GM12892 (cell line): ENCODE data around the gene FAM107A.
A peak's percentile ranks its signal among the peaks of the same experiment; 100 is the strongest.

Source experiments
- DNase-seq: peaks from one replicate; pipeline ENCODE4 v3.0.0; 2011; ENCODE audit not compliant: insufficient read length
- FAIRE-seq: peaks from 2 replicates; lab custom pipeline; 2011; peaks lifted over from hg19 to GRCh38; lab: Jason Lieb, UNC
- POLR2A ChIP-seq: IDR thresholded peaks from 2 replicates; pipeline ENCODE4 v1.6.1; 2011; ENCODE audit warnings: low read depth, low read length, control low read depth
- POLR2AphosphoS5 ChIP-seq: IDR thresholded peaks from 2 replicates; pipeline ENCODE4 v1.6.1; 2011; ENCODE audit warnings: low read depth, low read length, control low read depth
- TAF1 ChIP-seq: IDR thresholded peaks from 2 replicates; pipeline ENCODE4 v1.6.1; 2011; ENCODE audit warnings: low read depth, mild to moderate bottlenecking, control low read depth, low read length, borderline replicate concordance

FAM107A gene

DNA sequence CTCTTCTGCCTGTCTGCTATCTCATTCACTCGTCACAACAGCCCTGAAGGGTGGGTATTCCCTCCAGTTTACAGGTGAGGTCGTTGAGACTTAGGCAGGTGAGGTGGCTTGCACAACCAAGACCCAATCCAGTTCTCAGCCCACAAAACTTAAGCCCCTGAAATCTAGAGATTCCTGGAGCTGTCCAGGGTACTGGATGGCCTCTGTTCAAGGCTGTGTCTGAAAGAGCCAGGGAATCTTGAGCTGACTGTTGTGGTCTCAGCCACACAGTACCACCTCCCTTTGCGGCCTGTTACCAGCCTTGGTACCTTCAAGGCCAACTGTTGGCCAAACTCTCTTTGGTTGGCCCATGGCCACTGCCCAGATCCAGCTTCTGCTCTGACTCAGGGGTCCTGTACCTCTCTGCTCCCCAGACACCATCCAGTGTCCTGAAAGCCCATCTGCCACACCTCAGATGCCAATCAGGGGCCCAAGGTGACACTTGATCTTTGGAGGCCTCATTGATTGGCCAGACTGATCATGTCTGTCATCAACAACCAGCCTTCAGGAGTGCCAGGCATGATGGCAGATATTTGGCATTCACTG is 10.9 kb upstream of the FAM107A start:
- TF ChIP-seq POLR2A = no peak
- TF ChIP-seq TAF1 = no peak
- TF ChIP-seq POLR2AphosphoS5 = no peak
- FAIRE-seq (no peak), DNase-seq (no peak)

DNA sequence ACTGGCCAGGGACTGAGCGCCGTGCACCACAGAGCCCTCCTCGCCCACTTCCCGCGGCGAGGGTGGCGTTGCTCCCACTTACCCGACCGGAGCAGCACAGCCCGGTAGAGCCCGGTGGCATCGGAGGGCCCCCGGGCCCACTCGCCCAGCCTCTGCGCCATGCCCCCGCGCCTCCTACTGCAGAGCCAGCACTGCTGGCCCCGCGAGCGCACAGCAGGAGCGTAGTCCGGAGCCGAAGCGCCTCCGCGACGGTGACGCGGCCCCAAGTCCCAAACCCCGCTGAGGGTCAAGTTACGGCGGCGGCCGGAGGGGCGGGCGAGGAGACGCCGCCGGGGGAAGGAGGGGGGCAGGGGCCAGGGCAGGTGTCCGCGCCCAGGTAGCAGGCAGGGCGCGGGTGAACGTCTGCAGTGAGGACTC is 9.6 kb upstream of the FAM107A start:
- FAIRE-seq = no peak
- TF ChIP-seq TAF1 (no peak), POLR2AphosphoS5 (no peak), POLR2A (no peak)
- no peak for DNase-seq

DNA sequence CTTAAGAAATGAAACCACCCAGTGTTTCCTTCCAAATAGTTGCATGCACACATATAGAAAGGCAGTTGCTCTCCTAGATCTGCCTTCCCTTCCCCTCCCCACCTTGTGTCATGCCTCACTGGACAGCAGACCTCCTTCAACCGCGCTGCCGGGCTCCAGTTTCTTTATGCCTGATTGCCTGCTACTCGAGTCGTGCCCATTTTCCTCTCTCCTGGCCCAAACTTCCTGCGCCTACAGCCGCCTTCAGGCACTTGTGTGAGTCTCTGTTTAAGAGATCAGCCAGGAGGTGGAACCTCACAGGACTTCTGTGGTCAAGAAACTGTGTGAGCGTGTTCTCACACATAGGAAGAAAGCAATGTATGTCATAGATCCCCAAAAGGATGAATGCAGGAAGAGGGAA is 8.8 kb upstream of the FAM107A start:
- FAIRE-seq = no peak
- DNase-seq = no peak
- TF ChIP-seq POLR2A (no peak), POLR2AphosphoS5 (no peak), TAF1 (no peak)

DNA sequence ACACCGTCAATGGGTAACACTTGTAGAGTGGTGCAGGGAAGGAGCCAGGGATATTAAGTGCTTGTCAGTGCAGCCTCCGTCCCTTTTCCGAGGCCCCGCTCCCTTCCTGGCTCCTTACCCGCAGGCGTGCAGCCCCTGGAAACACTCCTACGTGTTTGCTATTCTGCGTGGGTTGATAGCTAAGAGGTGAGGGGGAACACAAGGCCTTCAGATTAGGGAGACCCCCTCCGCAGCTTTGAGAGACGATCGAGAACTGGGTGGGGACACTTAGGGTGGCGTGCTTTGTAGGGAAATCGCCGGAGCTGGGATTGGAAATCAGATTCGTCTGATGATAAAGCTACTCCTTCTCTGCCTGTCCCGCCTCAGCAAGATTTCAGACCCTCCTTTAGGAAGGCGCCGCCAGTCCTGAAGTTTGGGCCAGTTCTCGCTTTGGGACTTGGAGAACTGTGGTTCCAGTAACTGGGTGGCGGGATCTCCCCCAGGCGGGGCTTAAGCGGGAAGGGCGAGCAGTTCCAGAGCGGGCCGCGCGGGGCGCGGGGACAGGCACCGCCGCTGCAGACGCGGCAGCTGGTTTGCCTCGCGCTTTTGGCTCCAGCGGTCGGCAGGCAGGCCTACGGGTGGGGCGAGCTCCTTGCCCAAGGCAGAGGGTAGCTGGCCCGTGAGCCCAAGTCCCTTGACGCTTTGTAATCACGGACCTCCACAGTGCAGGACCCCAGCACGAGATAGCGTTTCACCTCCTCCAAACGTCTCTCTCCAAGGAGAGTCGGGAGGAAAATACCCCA is 8.0 kb upstream of the FAM107A start:
- peak; percentile 74 for DNase-seq
- TF ChIP-seq POLR2A (no peak), TAF1 (no peak), POLR2AphosphoS5 (no peak)
- peak; percentile 86 for FAIRE-seq

DNA sequence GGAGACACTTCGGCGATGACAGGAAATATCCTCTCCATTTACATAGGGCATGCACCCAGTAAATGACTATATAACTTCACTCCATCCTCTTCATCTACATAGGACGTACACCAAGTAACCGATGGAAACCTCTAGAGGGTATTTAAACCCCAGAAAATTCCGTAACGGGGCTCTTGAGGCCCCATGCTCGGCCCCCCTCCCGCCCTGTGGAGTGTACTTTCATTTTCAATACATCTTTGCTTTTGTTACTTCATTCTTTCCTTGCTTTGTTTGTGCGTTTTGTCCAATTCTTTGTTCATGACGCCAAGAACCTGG is 7.5 kb upstream of the FAM107A start:
- DNase-seq (no peak), FAIRE-seq (peak; percentile 24)
- no peak for TF ChIP-seq POLR2A
- TF ChIP-seq POLR2AphosphoS5 = no peak
- TF ChIP-seq TAF1 = no peak

DNA sequence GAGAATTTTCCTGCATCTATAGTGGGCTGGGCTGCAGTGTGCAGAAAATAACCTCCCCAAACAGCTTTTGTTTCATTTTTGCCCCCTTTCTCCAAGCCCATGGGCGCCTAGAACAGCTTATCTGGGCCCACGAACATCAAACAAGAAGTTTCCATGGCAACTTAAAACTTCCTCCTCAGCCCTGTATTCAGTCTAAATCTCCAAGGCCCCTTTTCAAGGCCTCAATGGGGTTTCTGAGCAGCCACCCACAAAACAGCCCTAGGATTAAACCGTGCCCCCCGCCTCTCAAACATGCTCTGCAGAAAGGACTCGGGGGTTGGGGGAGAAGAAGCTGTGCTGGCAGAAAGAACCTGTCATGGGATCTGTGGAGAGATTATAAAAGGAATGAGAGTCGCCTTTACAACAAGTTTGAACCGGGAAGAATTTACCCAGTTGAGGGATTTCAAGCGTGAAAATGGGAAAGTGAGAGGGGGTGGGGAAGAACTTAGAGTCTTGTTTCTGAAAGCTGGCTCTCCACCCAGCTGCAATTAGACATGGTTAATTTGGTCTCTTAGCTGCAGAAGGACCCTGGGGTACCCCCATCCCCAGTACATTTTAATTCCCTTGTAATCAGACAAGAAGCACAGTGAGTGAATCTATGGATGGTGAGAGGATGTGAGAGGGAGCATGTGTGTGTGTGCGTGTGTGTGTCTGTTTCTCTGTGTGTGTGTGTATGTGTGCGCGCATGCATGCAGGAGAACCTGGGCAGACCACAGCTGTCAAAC is 4.3 kb upstream of the FAM107A start:
- FAIRE-seq = no peak
- DNase-seq = no peak
- TF ChIP-seq POLR2A (no peak), POLR2AphosphoS5 (no peak), TAF1 (no peak)

DNA sequence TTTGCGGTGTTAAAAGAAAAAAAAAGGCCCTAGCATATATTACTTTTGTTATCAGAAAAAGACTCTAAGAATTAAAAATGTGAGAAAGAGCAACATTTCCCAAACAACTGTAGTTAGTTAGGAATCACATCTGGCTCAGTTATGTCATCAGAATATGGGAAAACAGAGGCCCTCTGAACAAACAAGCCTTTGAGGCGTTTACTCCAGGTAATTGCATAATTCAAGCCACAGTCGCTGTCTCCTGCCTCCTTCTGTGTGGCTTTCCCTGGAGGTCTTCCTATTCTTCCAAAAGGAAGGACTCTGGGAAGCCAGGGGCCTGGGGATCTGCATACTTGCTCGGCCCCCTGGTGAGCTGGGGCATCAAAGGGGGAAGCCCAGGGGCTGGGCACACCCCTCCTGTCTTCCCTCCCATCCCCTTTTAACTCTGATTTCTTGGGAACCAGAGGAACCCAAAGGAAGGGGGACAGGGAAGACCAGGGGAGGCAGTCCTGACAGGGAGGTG is 3.7 kb upstream of the FAM107A start:
- TF ChIP-seq POLR2AphosphoS5 (no peak), TAF1 (no peak), POLR2A (no peak)
- DNase-seq (no peak), FAIRE-seq (no peak)

DNA sequence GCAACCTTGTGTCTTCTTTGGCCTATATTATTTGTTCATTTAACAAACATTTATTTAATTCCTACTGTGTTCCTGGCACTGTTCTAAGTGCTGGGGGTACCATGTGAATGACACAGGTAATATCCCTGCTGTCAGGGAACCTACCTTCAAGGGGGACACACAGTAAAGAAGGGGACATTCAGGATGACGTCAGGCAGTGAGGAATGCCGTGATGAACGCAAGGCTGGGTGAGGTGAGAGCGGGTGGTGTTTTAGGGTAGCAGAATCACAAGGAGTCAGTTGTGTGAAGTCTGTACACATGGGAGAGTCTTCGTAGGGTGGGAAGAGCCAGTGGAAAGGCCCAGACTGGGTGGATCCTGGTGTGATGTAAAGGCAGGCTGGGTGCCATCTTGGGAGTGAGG is 1.7 kb upstream of the FAM107A start:
- DNase-seq (no peak), FAIRE-seq (no peak)
- no peak for TF ChIP-seq POLR2AphosphoS5

DNA sequence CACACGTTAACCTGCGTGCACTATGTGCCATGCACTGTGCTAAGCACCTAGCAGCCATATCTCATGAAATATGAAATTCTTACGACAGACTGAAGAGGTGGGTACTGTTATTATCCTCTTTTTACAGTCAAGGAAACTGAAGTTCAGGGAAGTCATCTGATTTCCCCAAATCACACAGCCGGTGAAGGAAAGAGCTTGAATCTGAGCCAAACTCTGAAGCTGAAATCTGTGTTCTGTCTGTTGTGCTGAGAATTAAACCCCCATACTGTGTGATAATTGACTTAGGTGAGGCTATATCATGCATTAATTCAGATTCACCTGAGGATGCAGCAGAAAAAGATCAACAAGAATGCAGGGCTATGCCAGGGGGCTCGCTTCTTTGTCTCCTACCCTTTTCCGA is 475 bp downstream of the FAM107A start:
- no peak for FAIRE-seq
- no peak for DNase-seq
- TF ChIP-seq POLR2A (no peak), POLR2AphosphoS5 (no peak), TAF1 (no peak)

DNA sequence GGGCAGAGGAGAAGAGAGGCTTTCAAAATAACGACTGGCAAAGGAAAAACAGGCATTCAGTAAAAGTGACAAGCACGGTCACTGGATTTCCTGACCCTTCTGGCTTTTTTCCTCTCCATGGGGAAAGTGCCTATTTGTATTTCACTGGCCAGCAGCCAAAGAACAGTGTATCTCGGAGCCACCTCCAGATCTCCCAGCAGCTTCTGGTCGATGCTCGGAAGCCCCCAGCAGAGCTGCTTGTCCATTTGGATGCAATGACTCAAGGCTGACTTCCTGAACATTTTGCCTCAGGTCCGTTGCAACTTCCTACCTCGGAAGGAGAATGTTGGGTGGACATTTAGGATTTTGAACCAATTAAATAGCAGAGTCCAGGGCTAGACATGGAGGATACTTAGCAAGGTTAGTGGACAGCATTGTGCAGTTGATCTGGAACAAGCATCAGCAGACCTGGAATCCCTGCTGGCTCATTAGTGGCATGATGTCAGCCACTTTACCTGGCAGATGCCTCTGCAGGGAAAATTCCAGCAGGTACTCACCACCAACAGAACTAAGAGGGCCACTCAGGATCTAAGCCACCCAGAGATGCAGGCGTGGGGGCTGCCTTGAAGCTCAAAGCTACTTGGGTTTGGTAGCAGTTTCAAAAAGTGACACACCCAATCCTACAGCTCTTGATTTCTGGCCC is 1.1 kb downstream of the FAM107A start:
- FAIRE-seq (no peak), DNase-seq (no peak)
- TF ChIP-seq POLR2A (no peak), POLR2AphosphoS5 (no peak), TAF1 (no peak)

DNA sequence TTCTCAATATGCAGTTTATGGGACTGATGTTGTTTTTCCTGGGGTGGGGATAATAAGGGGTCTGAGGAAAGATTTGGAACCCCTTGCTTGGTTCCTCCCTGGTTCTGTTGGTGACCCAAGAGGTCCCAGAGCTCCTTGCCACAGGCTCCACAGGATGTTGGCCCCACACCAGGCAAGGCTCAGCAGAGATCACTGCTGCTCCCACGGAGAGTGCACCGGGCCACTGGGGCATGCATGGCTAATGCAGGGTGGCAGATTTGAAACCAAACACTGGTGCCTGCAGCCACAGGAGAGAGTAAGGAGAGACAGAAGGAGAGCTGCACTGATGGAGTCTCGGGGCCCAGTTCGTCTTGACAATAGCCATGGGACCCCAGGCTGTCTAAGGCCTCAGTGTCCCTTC is 2.5 kb downstream of the FAM107A start:
- TF ChIP-seq POLR2A (no peak), POLR2AphosphoS5 (no peak), TAF1 (no peak)
- DNase-seq (no peak), FAIRE-seq (no peak)

DNA sequence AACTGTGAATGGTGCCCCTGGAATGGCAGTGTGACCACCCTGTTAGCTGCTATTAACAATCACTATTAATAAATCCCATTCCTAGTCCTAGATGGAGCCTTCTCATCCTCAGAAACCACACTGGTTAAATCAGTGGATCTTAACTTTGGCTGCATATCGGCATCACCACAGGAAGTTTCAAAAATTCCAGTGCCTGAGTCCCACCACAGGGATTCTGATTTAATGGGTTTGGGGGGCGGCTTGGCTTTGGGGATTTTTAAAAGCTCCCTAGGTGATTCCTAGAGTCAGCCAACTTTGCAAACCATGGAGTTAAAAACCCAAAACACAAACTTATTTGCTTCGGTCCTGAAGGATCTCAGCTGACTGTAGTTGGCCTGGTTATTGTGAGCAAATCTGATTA is 3.1 kb downstream of the FAM107A start:
- FAIRE-seq (no peak), DNase-seq (no peak)
- TF ChIP-seq POLR2AphosphoS5 = no peak

DNA sequence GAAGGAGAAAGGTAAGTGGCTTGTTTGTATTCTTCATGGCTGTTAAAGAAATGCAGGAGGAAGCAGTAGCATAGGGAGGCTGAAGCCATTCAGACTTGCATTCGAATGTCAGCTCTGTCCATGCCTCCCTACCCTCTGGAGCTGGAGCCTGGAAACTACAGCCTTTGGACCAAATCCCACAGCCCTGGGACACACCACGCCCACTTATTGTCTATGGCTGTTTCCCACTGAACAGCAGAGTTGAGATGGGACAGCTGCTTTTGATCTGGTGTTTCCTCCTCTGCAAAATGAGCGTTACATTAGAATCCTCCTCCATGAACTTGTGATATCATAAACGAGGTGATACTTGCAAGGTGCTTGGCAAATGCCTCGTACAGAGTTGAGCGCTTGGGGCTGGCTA is 3.6 kb downstream of the FAM107A start:
- TF ChIP-seq POLR2A (no peak), POLR2AphosphoS5 (no peak), TAF1 (no peak)
- FAIRE-seq (no peak), DNase-seq (no peak)
